Liver (tissue), 3 donors: ENCODE data around the gene NKD2.

Experiments
- FOXA1 ChIP-seq: IDR thresholded peaks from 2 replicates; pipeline ENCODE4 v1.6.1; 2016; ENCODE audit warnings: antibody characterized with exemption
- GABPA ChIP-seq, 2 donors: IDR thresholded peaks in 1 of 2; conservative IDR thresholded peaks in 1 of 2; 2 replicates each; pipeline ENCODE4 v1.6.1; 2016; ENCODE audit warnings: antibody characterized with exemption in 2 of 2, mild to moderate bottlenecking in 1 of 2, moderate library complexity in 1 of 2
- HNF4G ChIP-seq: IDR thresholded peaks from 2 replicates; pipeline ENCODE4 v1.6.1; 2016; ENCODE audit warnings: antibody characterized with exemption
- NR2F2 ChIP-seq: IDR thresholded peaks from 2 replicates; pipeline ENCODE4 v1.6.1; 2016; ENCODE audit warnings: antibody characterized with exemption
- RAD21 ChIP-seq, 2 donors: IDR thresholded peaks; 2 replicates each; pipeline ENCODE4 v1.6.1; 2016; ENCODE audit warnings: antibody characterized with exemption in 2 of 2, mild to moderate bottlenecking in 2 of 2
- RXRA ChIP-seq, 2 donors: IDR thresholded peaks; 2 replicates each; pipeline ENCODE4 v1.6.1; 2017 to 2018; ENCODE audit warnings: antibody characterized with exemption in 2 of 2, mild to moderate bottlenecking in 1 of 2
- TAF1 ChIP-seq: conservative IDR thresholded peaks from 2 replicates; pipeline ENCODE4 v1.6.1; 2016; ENCODE audit warnings: antibody characterized with exemption, mild to moderate bottlenecking
- YY1 ChIP-seq: IDR thresholded peaks from 2 replicates; pipeline ENCODE4 v1.6.1; 2016; ENCODE audit warnings: antibody characterized with exemption, mild to moderate bottlenecking
- TF ChIP-seq, protein P1 (sequence below): fragments of 150-350 bp; IDR thresholded peaks from 2 replicates; pipeline ENCODE4 v1.5.1; 2017; ENCODE audit warnings: improper control_type of control experiment, low read depth, low read length; ENCODE audit not compliant: missing input control
- TF ChIP-seq, protein P2 (sequence below): IDR thresholded peaks from 2 replicates; pipeline ENCODE4 v1.6.1; 2016; ENCODE audit warnings: antibody characterized with exemption
- TF ChIP-seq, protein P3 (sequence below): IDR thresholded peaks from 2 replicates; pipeline ENCODE4 v1.6.1; 2016; ENCODE audit warnings: antibody characterized with exemption, mild to moderate bottlenecking
- donor health status: healthy.
- donor health status: healthy.

DNA sequence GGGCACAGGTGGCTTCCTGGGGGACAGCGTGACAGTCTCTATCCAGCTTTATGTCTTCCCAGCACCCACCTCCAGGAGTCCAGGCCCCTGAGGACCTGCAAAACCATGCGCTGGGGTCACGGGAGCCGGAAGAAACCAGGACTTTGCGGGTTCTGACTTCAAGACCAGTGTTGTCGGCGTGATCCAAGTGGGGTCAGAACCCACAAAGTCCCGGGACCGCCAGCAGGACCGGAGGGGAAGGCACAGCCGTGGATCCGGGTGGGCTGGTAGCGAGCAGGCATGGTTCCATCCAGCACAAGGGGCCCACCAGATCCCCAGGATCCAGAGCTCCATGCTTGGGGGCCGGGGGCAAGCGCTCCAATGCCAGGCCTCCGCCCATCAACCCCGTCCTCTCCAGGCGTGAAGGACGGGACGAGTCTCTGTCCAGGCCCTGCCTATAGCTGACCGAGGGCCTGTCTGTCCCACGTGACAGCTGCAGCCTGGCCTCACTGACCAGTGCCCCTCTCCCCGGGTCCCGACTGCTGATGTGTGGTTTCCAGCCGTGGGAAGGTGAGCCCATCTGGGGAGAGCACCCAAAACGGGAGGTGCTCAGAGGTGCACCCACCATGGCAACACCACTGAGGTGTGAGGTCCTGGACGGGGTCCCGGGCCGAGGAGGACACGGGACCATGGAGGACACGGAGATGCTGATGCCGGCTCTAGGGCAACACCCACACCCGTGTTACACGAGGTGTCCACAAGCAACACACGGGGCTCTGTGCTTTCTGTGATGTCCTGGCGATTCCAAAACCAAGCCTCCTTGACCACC lies 54.4 kb downstream of the NKD2 start:
- TF ChIP-seq, protein P1, sequence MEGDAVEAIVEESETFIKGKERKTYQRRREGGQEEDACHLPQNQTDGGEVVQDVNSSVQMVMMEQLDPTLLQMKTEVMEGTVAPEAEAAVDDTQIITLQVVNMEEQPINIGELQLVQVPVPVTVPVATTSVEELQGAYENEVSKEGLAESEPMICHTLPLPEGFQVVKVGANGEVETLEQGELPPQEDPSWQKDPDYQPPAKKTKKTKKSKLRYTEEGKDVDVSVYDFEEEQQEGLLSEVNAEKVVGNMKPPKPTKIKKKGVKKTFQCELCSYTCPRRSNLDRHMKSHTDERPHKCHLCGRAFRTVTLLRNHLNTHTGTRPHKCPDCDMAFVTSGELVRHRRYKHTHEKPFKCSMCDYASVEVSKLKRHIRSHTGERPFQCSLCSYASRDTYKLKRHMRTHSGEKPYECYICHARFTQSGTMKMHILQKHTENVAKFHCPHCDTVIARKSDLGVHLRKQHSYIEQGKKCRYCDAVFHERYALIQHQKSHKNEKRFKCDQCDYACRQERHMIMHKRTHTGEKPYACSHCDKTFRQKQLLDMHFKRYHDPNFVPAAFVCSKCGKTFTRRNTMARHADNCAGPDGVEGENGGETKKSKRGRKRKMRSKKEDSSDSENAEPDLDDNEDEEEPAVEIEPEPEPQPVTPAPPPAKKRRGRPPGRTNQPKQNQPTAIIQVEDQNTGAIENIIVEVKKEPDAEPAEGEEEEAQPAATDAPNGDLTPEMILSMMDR = no peak
- TF ChIP-seq, protein P2, sequence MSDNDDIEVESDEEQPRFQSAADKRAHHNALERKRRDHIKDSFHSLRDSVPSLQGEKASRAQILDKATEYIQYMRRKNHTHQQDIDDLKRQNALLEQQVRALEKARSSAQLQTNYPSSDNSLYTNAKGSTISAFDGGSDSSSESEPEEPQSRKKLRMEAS = no peak
- TF ChIP-seq GABPA (IDR thresholded peaks at IDR 0.05 in 1 of 2, conservative IDR thresholded peaks at IDR 0.05 in 1 of 2) = no peak
- TF ChIP-seq NR2F2 = no peak
- TF ChIP-seq HNF4G = no peak
- TF ChIP-seq RAD21 (IDR thresholded peaks at IDR 0.05) = no peak
- TF ChIP-seq, protein P3, sequence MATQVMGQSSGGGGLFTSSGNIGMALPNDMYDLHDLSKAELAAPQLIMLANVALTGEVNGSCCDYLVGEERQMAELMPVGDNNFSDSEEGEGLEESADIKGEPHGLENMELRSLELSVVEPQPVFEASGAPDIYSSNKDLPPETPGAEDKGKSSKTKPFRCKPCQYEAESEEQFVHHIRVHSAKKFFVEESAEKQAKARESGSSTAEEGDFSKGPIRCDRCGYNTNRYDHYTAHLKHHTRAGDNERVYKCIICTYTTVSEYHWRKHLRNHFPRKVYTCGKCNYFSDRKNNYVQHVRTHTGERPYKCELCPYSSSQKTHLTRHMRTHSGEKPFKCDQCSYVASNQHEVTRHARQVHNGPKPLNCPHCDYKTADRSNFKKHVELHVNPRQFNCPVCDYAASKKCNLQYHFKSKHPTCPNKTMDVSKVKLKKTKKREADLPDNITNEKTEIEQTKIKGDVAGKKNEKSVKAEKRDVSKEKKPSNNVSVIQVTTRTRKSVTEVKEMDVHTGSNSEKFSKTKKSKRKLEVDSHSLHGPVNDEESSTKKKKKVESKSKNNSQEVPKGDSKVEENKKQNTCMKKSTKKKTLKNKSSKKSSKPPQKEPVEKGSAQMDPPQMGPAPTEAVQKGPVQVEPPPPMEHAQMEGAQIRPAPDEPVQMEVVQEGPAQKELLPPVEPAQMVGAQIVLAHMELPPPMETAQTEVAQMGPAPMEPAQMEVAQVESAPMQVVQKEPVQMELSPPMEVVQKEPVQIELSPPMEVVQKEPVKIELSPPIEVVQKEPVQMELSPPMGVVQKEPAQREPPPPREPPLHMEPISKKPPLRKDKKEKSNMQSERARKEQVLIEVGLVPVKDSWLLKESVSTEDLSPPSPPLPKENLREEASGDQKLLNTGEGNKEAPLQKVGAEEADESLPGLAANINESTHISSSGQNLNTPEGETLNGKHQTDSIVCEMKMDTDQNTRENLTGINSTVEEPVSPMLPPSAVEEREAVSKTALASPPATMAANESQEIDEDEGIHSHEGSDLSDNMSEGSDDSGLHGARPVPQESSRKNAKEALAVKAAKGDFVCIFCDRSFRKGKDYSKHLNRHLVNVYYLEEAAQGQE = no peak
- TF ChIP-seq YY1 = no peak
- TF ChIP-seq TAF1 = no peak
- TF ChIP-seq FOXA1 = no peak
- TF ChIP-seq RXRA (IDR thresholded peaks at IDR 0.05) = no peak
